ENCODE measurements around the gene CMIP. TPM values are rescaled to one million over a fixed set of nuclear protein-coding genes. Genes with fewer than 3 reads are reported as not detected.

CMIP gene
- total RNA-seq, 2 experiments from 2014 or later, result 65.4 to 76.7 TPM

DNA sequence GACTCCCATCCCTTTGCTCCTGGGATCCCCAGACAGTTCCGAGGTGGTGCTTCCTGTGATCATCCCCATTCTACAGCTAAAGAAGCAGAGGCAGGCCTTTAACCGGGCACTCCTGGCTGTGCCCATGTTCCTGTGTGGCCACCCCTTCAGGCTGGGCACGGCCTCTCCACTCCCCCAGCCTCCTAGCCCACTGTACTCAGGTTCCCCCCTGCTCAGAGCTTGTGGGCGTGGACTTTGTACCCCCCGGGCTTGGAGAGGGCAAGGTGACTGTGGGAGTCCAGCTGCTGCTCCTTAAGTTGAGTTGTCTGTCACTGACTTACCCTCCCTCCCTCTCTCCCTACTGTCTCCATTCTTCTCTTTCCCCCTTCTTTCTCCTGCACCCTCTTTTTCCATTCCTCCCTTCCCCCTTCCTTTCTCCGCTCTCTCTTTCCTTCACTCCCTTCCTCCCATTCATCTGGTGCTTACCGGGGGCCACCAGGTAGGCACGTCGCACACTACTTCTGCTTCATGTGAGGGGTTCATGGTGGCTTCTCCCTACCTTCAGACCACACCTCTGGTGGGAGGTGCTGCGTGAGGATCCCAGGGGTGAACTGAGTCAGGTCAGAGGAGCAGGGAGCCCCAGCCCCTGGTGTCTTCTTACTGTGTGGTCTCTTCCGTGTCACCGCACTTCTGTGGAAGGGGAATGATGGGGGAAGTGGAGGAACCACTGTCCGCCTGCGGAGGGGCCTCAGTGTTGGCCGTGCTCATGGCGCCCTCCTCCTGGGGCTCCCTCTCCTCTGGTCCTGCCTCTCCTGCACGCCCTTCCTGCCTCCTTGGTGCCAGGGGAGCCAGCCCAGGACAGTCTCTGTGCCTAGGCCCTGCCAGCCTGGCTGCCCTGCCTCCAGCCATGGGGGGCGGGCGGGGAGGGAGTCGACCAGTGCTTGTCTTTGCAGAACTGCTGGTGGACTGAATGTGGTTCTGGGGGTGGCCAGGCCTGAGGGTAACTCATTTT, 29.7 kb downstream of the CMIP start:
- H3K36me3 Mint-ChIP-seq, result peaks cover 38% of the 10 kb centered on the region
- POLR2A ChIA-PET, result no interaction called here
- no peak overlapping the region for H3K4me3 Mint-ChIP-seq
- no peaks in the 10 kb centered on the region for H3K27me3 Mint-ChIP-seq
- peaks cover 66% of the 10 kb centered on the region for H3K4me1 Mint-ChIP-seq
- no peaks in the 10 kb centered on the region for H3K9me3 Mint-ChIP-seq
- DNase-seq (no peak), ATAC-seq (ENCODE audit: low read depth) (no peak)
- peak overlapping the region; percentile 54 for H3K27ac Mint-ChIP-seq

DNA sequence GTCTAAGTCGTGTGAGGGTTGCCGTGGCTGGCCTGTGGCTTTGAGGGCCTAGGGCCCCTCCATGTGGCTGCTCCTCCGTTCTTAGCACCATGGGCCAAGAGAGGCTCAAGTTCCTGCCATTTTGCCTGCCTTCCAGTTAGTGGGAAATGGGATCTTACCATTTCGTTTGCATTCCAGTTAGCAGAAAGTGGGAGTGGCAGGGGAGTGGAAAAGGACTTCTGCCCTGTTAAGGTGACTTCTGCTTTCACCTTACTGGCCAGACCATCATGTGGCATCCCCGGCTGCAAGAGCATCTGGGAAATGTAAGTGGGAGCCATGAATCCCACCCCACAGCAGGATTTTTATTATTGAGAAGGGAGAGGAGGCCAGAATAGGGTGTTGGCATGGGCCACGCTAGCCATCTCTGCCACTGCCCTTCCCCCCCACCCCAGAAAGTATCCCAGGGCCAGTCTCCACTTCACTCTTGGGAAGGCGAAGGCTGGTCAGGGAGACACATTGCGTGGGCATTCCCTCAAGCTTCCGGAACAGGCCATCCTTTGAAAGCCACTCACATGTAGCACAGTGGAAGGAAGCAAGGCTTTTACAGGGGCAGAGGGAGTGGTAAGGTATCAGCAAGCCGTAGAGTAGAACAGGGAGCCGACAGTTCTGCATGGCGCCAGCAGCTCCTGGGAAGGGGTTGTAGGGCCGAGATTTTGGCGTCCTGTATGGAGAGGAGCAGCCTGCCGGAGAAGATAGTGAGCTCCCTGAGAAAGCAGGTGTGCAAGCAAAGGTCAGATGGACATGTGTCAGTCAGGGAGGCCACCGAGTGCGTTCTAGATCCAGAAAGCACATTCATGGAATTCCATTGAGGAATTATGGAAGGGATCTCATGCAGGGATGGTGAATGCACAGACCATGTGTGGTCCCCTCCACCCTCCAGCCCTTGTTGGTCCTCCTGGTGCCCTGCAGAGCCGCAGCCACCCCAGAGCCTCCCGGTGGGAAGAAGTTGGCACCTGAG, 33.4 kb downstream of the CMIP start:
- Mint-ChIP-seq H3K27ac (peak overlapping the region; percentile 69), H3K4me3 (peak overlapping the region; percentile 55), H3K27me3 (no peaks in the 10 kb centered on the region), H3K4me1 (peaks cover 70% of the 10 kb centered on the region), H3K36me3 (peaks cover 44% of the 10 kb centered on the region), H3K9me3 (no peaks in the 10 kb centered on the region)
- POLR2A ChIA-PET, result interaction anchor here (1.9 kb wide), 1 partner anchor 8 kb away, joined by 11 read pairs; no protein-coding TSS in a partner anchor
- DNase-seq (no peak), ATAC-seq (ENCODE audit: low read depth) (no peak)

GRCh38 chr16:81478876-81479511, 34.4 kb downstream of the CMIP start:
- Mint-ChIP-seq H3K4me3 (peak overlapping the region; percentile 53), H3K36me3 (peaks cover 45% of the 10 kb centered on the region), H3K9me3 (no peaks in the 10 kb centered on the region), H3K27me3 (no peaks in the 10 kb centered on the region), H3K4me1 (peaks cover 77% of the 10 kb centered on the region), H3K27ac (peak overlapping the region; percentile 41)
- DNase-seq (no peak), ATAC-seq (ENCODE audit: low read depth) (no peak)
- POLR2A ChIA-PET, result interaction anchor here (1.9 kb wide), 1 partner anchor 9 kb away, joined by 11 read pairs; no protein-coding TSS in a partner anchor

- peak overlapping the region; percentile 70 for H3K27ac Mint-ChIP-seq
- ATAC-seq (ENCODE audit: low read depth) (no peak), DNase-seq (no peak)
- H3K9me3 Mint-ChIP-seq, result no peaks in the 10 kb centered on the region
- H3K4me3 Mint-ChIP-seq, result peak overlapping the region; percentile 25
- peaks cover 35% of the 10 kb centered on the region for H3K36me3 Mint-ChIP-seq
- no peaks in the 10 kb centered on the region for H3K27me3 Mint-ChIP-seq
- POLR2A ChIA-PET, result interaction anchor here (1.6 kb wide), 1 partner anchor 11 kb away, joined by 7 read pairs; no protein-coding TSS in a partner anchor
- peaks cover 72% of the 10 kb centered on the region for H3K4me1 Mint-ChIP-seq
Observed at GRCh38 chr16:81480606-81481206, 36.1 kb downstream of the CMIP start.

- H3K27ac Mint-ChIP-seq, result peak overlapping the region; percentile 70
- H3K36me3 Mint-ChIP-seq, result peaks cover 30% of the 10 kb centered on the region
- H3K4me1 Mint-ChIP-seq, result peaks cover 67% of the 10 kb centered on the region
- no peak for DNase-seq
- no peaks in the 10 kb centered on the region for H3K9me3 Mint-ChIP-seq
- H3K4me3 Mint-ChIP-seq, result peak overlapping the region; percentile 43
- peak; percentile 29 for ATAC-seq (ENCODE audit: low read depth)
- H3K27me3 Mint-ChIP-seq, result no peaks in the 10 kb centered on the region
- POLR2A ChIA-PET, result interaction anchor here (0.7 to 1.6 kb wide), 3 partner anchors 11 to 35 kb away, joined by 3 to 7 read pairs (median 3); no protein-coding TSS in a partner anchor
Observed at GRCh38 chr16:81481207-81481821, 36.7 kb downstream of the CMIP start.

DNA sequence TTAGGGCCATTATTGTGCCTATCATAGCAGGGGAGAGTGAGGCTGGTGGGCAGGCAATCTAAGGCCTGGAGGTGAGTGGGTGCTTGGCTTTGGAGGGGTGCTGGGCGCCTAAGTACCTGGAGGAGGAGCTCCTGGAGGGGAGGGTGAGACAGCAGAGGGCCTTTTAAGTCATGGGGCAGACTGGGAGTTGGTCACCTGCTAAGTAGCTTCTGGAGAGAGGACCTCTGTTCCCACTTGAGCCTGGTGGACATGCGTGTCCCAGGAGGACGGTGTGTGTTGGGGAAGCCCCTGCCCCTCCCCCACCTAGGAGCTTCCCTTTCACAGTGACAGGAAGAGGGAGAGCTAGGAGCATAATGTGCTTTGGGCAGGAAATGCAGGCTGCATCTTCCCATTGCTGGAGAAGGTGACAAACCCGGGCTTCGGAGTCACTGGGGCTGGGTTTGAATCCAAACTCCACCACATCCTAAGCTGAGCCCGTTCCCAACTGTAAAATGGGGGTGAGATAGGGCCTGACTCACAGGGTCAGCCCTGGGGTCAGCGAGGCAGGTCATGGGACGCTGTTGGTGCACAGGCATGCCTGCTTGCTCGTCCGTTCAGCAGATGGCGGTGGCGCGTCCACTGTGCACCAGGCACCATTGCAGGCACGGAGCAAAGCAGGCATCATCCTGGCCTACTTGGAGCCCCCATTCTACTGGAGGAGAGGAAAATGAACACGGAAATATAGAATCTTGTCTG, 37.9 kb downstream of the CMIP start:
- ATAC-seq (ENCODE audit: low read depth) (no peak), DNase-seq (no peak)
- peaks cover 20% of the 10 kb centered on the region for H3K36me3 Mint-ChIP-seq
- H3K9me3 Mint-ChIP-seq, result no peaks in the 10 kb centered on the region
- POLR2A ChIA-PET, result interaction anchor here (0.9 to 1.3 kb wide), 2 partner anchors 9 to 19 kb away, joined by 3 read pairs; no protein-coding TSS in a partner anchor
- no peaks in the 10 kb centered on the region for H3K27me3 Mint-ChIP-seq
- H3K4me3 Mint-ChIP-seq, result no peak overlapping the region
- H3K27ac Mint-ChIP-seq, result peak overlapping the region; percentile 60
- peaks cover 57% of the 10 kb centered on the region for H3K4me1 Mint-ChIP-seq

DNA sequence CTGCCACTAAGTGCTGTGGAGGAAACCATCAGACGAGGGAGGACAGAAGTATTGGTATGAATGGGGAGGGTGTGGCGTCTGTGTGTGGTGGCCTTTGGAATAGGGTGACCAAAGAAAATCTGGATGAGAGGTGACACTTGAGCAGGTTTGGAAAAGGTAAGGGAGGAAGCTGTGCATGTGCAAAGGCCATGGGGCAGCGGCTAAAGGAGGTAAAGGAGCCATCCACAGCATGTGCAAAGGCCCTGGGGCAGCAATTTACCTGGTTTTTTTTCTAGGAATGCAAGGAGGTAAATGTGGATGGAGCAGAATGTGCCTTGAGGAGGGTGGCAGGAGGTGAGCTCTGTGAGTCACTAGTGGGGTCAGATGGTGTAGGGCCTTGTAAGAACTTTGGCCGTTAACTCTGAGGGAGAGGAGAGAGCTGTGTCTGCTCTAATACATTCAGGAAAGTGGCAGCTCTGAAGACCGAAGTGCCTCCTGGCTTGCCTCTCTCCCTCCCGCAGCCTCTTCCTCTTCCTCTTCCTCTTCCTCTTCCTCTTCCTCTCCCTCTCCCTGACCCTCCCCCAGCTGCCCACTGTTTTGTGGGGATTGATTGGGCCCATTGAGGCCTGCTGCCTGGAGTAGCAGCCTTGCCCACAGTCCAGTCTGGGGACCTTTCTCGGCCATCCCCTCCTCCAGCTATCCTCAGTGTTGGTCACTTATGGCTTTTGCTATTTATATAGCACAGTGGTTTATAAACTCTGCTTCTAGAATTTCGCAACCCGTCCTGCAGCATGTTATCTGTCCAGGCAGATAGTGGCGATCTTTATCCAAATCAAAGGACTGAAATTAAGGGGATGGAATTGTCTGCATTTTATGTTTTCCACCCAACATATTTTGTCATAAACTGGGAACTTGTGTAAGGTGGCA, 38.7 kb downstream of the CMIP start:
- Mint-ChIP-seq H3K4me3 (no peak overlapping the region), H3K4me1 (peaks cover 53% of the 10 kb centered on the region), H3K36me3 (peaks cover 19% of the 10 kb centered on the region), H3K9me3 (no peaks in the 10 kb centered on the region), H3K27me3 (no peaks in the 10 kb centered on the region), H3K27ac (peak overlapping the region; percentile 70)
- ATAC-seq (ENCODE audit: low read depth) (no peak), DNase-seq (no peak)
- POLR2A ChIA-PET, result no interaction called here

DNA sequence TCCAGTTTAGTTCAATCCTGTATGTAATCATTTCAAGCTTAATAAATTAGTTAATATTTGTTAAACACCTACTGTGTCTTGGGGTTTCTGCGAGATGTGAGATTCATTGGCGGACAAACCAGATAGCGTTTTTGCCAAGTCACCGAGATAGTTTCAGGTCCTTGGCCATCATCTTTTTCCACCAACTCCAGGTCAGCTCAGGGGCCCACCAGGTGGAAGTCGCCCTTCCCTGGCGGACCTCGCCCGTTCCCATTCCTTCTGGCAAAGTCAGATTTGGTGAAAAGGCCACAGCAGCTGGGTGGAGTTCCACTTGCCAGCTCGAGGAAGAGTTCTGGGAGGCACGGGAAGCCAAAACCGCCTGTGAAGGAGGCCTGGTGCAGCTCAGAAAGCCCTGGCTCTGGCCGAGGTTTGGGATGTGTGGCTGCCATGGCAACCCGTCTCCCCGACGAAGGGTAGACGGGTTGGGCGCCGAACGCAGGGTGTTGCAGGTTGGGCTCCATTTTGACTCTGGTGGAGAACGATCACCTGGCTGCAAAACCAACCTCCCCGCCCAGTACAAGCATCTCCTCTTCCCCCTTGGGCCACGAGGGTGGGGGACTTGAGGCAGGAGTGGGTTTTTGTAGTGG, 39.5 kb downstream of the CMIP start:
- DNase-seq (no peak), ATAC-seq (ENCODE audit: low read depth) (no peak)
- POLR2A ChIA-PET, result no interaction called here
- peaks cover 22% of the 10 kb centered on the region for H3K36me3 Mint-ChIP-seq
- H3K27me3 Mint-ChIP-seq, result no peaks in the 10 kb centered on the region
- H3K27ac Mint-ChIP-seq, result no peak overlapping the region
- no peaks in the 10 kb centered on the region for H3K9me3 Mint-ChIP-seq
- H3K4me1 Mint-ChIP-seq, result peaks cover 54% of the 10 kb centered on the region
- H3K4me3 Mint-ChIP-seq, result no peak overlapping the region

DNA sequence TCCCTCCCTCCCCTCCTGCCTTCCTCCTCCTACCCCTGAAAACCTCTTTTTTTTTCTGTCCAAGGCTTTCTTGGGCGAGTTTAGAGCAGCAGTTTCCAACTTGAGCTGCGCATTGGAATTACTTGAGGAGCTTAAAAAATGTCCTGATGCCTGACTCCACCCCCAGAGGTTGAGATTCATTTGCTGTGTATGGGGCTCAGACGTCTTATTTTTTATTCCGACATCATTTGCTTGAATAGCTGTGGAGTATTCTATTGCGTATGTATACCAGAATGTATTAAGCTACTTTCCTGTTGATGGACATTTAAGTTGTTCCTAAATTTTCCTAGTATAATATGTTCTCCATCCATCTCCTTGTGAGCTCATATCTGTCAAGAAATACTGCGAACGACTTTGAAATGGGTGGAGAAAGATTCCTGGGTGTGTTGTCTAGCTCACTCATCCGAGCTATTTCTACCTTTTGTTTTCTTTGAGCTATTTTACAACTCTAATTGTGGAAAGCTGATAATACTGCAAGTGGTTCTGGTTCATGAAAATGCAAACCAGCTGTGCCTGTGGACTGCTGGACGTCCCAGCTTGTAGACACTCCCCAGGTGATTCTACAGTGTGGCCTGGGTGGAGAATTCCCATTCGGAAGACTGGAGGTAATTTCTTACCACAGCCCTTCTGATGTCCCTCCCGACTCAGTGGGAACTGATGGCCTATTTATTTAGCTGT, 40.5 kb downstream of the CMIP start:
- Mint-ChIP-seq H3K4me1 (peaks cover 46% of the 10 kb centered on the region), H3K9me3 (no peaks in the 10 kb centered on the region), H3K27me3 (no peaks in the 10 kb centered on the region), H3K4me3 (no peak overlapping the region), H3K36me3 (peaks cover 17% of the 10 kb centered on the region), H3K27ac (no peak overlapping the region)
- POLR2A ChIA-PET, result interaction anchor here (0.6 to 1.2 kb wide), 4 partner anchors 15 to 132 kb away, joined by 3 to 5 read pairs (median 4); no protein-coding TSS in a partner anchor
- no peak for DNase-seq
- no peak for ATAC-seq (ENCODE audit: low read depth)
